Transverse colon (tissue), 4 donors: ENCODE data around the gene NFAT5.
"Not testable (repeated sequence)": the region's sequence is repeated elsewhere in the genome, so short reads cannot be mapped to it uniquely, and the experiment has no call there.

ENCODE experiments used
- CTCF ChIP-seq, 5 experiments: fragments of 200-600 bp in 3 of 5; fragments of 450-650 bp in 2 of 5; sonication (generic) in 3 of 5; IDR thresholded peaks; 1 replicate in 2 of 5; 2 replicates in 3 of 5; pipeline ENCODE4 v1.5.1; 2016 to 2017; ENCODE audit warnings: antibody characterized with exemption in 5 of 5, inconsistent platforms in 3 of 5, mild to moderate bottlenecking in 2 of 5, moderate library complexity in 1 of 5
- EP300 ChIP-seq: sonication (generic); formaldehyde crosslinking; IDR thresholded peaks from one replicate; pipeline ENCODE4 v1.6.1; 2017; ENCODE audit warnings: antibody characterized with exemption, low read depth
- POLR2AphosphoS5 ChIP-seq, 3 donors: sonication (generic); formaldehyde crosslinking; IDR thresholded peaks; one replicate each; pipeline ENCODE4 v1.6.1; 2016; ENCODE audit warnings: antibody characterized with exemption in 3 of 3

DNA sequence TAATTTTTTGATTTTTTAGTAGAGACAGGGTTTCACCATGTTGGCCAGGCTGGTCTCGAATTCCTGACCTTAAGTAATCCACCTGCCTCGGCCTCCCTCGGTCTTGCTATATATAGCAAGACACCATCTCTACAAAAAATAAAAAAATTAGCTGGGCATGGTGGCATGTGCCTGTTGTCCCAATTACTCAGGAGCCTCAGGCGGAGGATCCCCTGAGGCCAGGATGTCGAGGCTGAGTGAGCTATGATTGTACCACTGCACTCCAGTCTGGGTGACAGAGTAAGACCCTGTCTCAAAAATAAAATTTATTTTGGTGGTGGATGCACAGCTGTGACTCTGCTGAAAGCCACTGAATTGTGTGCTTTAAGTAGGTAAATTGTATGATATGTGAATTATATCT is 18.7 kb downstream of the NFAT5 start:
- not testable (repeated sequence) for TF ChIP-seq CTCF (IDR thresholded peaks at IDR 0.05); EP300; POLR2AphosphoS5 (IDR thresholded peaks at IDR 0.05)
